ENCODE results near the gene PCGF1.

PCGF1 gene

DNA sequence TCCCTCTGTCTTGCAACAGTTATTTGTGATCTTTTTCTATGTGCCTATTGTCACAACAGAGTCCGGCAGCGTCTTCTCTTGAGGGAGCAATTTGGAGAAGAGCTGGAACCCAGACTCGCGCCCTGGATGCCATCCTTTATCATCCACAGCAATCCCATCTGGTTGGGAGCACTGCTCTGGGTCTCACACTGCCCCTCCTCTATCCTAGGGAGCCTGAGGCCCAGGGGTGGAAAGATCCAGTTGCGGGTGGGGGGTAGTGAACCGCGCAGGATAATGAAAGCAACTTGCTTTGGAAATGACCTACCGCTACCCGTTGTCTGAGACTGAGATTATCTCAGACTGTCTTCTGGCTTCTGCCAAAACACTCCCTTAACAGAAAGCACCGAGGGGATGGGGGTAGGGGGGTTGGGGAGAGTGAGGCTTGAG, 48.5 kb downstream of the PCGF1 start:
- TF ChIP-seq, protein P1, sequence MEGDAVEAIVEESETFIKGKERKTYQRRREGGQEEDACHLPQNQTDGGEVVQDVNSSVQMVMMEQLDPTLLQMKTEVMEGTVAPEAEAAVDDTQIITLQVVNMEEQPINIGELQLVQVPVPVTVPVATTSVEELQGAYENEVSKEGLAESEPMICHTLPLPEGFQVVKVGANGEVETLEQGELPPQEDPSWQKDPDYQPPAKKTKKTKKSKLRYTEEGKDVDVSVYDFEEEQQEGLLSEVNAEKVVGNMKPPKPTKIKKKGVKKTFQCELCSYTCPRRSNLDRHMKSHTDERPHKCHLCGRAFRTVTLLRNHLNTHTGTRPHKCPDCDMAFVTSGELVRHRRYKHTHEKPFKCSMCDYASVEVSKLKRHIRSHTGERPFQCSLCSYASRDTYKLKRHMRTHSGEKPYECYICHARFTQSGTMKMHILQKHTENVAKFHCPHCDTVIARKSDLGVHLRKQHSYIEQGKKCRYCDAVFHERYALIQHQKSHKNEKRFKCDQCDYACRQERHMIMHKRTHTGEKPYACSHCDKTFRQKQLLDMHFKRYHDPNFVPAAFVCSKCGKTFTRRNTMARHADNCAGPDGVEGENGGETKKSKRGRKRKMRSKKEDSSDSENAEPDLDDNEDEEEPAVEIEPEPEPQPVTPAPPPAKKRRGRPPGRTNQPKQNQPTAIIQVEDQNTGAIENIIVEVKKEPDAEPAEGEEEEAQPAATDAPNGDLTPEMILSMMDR (IDR thresholded peaks at IDR 0.05; ENCODE audit: insufficient read depth, low read length): no peak
- no peak for TF ChIP-seq POLR2AphosphoS5 (IDR thresholded peaks at IDR 0.05; ENCODE audit: low read depth)
- no peak for TF ChIP-seq SPI1 (IDR thresholded peaks at IDR 0.05; ENCODE audit: borderline replicate concordance, low read depth)
- no peak for TF ChIP-seq GABPA (IDR thresholded peaks at IDR 0.05; ENCODE audit: low read depth)
- TF ChIP-seq, protein P2, sequence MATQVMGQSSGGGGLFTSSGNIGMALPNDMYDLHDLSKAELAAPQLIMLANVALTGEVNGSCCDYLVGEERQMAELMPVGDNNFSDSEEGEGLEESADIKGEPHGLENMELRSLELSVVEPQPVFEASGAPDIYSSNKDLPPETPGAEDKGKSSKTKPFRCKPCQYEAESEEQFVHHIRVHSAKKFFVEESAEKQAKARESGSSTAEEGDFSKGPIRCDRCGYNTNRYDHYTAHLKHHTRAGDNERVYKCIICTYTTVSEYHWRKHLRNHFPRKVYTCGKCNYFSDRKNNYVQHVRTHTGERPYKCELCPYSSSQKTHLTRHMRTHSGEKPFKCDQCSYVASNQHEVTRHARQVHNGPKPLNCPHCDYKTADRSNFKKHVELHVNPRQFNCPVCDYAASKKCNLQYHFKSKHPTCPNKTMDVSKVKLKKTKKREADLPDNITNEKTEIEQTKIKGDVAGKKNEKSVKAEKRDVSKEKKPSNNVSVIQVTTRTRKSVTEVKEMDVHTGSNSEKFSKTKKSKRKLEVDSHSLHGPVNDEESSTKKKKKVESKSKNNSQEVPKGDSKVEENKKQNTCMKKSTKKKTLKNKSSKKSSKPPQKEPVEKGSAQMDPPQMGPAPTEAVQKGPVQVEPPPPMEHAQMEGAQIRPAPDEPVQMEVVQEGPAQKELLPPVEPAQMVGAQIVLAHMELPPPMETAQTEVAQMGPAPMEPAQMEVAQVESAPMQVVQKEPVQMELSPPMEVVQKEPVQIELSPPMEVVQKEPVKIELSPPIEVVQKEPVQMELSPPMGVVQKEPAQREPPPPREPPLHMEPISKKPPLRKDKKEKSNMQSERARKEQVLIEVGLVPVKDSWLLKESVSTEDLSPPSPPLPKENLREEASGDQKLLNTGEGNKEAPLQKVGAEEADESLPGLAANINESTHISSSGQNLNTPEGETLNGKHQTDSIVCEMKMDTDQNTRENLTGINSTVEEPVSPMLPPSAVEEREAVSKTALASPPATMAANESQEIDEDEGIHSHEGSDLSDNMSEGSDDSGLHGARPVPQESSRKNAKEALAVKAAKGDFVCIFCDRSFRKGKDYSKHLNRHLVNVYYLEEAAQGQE (IDR thresholded peaks at IDR 0.05; ENCODE audit: insufficient replicate concordance, low read depth): no peak
- peak overlapping the region; percentile 58 for H3K27ac ChIP-seq (replicated peaks)

DNA sequence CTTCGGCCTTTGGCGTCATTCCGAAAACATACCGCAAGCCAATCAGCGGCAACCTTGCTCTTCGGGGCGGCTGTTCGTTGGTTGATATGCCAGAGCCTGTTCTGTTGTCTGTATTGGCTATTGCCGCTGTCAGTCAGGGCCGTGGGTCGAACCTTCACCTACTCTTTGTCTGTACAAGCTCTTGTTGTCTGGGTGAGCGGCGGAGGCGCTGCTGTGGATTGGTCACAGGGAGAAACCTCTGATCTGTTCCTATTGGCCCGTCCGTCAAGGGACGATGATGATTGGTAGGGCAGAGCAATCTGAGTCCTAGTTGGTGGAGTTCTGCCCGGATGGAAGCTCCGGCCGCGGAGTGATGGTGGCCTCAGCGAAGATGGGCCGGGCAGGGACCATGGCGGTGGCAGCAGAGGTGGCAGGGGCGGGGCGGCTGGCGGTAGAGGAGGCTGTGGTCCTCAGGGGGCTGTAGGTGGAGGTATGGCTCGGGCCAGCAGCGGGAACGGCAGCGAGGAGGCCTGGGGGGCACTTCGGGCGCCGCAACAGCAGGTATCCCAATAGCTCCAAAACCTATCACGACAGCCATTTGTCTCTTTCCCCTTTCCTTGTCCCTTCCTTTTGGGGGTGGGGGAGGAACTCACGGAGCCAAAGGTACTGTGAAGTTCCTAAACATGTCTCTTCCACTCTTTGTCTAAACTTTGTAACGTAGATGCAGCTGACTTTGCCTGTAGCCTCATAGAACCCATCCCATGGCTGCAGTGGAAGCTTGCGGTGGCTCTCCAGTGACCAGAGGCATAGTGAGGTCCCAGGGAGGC, 49.2 kb downstream of the PCGF1 start, which contains the start of gene WBP1:
WBP1 (plus strand) TSS at position 307 of the 806 bp plus-strand sequence; CDS start at position 472, 165 bp downstream.
- no peaks in the 10 kb centered on the region for H3K27me3 ChIP-seq (ENCODE audit: insufficient read depth, poor library complexity, severe bottlenecking)
- H3K4me3 ChIP-seq (replicated peaks; ENCODE audit: insufficient read depth, low read length): peak within 1 kb of the TSS; percentile 72
- peak; percentile 99 to 100 for DNase-seq (ENCODE audit: low read depth in 1 of 2, low spot score in 1 of 2)
- peak within 1 kb of the TSS; percentile 84 for H3K27ac ChIP-seq (replicated peaks)
- TF ChIP-seq GABPA (IDR thresholded peaks at IDR 0.05; ENCODE audit: low read depth): no peak
- TF ChIP-seq, protein P2 (IDR thresholded peaks at IDR 0.05; ENCODE audit: insufficient replicate concordance, low read depth): no peak
- TF ChIP-seq POLR2AphosphoS5 (IDR thresholded peaks at IDR 0.05; ENCODE audit: low read depth): peak; percentile 86

More for the DNA sequence above, 48.5 kb downstream of the PCGF1 start:
- no peaks in the 10 kb centered on the region for H3K27me3 ChIP-seq (ENCODE audit: insufficient read depth, poor library complexity, severe bottlenecking)
- DNase-seq (ENCODE audit: low read depth in 1 of 2, low spot score in 1 of 2): no peak
- H3K4me3 ChIP-seq (replicated peaks; ENCODE audit: insufficient read depth, low read length): peak overlapping the region; percentile 72

DNA sequence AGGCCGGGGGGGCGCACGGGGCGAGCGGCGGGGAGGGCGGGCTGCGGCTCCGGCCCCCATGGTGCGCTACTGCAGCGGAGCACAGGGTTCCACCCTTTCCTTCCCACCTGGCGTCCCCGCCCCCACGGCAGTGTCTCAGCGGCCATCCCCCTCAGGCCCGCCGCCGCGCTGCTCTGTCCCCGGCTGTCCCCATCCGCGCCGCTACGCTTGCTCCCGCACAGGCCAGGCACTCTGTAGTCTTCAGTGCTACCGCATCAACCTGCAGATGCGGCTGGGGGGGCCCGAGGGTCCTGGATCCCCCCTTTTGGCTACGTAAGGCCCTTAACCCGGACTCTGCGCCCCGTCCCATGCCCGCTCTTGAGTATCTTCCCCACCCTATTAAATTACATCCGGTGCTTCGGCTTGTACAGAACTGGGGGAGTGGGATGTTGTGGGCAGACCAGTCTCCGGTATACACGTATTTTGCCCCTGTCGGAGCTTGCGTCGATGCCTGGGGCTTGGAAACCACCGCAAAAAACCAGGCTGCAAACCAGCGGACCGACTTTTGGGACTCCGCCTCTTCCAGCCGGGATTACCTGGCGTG, 49.9 kb downstream of the PCGF1 start:
- TF ChIP-seq, protein P1 (IDR thresholded peaks at IDR 0.05; ENCODE audit: insufficient read depth, low read length): no peak
- peak; percentile 64 for TF ChIP-seq GABPA (IDR thresholded peaks at IDR 0.05; ENCODE audit: low read depth)
- Histone ChIP-seq H3K4me3 (replicated peaks; ENCODE audit: insufficient read depth, low read length) (peak overlapping the region; percentile 68), H3K27ac (replicated peaks) (peak overlapping the region; percentile 84), H3K27me3 (ENCODE audit: insufficient read depth, poor library complexity, severe bottlenecking) (no peaks in the 10 kb centered on the region)
- DNase-seq (ENCODE audit: low read depth in 1 of 2, low spot score in 1 of 2): peak in 1 of 2 experiments; percentile 62

DNA sequence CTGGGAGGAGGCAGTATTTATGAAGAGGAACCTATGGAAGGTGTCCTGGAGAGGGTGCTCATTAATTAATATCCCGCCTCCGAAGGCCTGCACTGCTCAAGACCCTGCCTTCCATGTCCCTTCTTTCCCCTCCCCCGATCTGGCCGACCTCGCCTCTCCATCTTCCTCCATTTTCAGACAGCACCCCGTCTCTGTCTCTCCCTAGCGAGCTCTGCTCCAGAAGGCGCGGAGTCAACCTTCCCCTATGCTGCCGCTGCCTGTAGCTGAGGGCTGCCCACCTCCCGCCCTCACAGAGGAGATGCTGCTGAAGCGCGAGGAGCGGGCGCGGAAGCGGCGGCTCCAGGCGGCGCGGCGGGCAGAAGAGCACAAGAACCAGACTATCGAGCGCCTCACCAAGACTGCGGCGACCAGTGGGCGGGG, 50.4 kb downstream of the PCGF1 start:
- peak overlapping the region; percentile 68 for H3K4me3 ChIP-seq (replicated peaks; ENCODE audit: insufficient read depth, low read length)
- peak in 1 of 2 experiments; percentile 34 for DNase-seq (ENCODE audit: low read depth in 1 of 2, low spot score in 1 of 2)
- peak overlapping the region; percentile 84 for H3K27ac ChIP-seq (replicated peaks)
- H3K27me3 ChIP-seq (ENCODE audit: insufficient read depth, poor library complexity, severe bottlenecking): no peaks in the 10 kb centered on the region
- no peak for TF ChIP-seq SPI1 (IDR thresholded peaks at IDR 0.05; ENCODE audit: borderline replicate concordance, low read depth)
- TF ChIP-seq, protein P2 (IDR thresholded peaks at IDR 0.05; ENCODE audit: insufficient replicate concordance, low read depth): no peak
- TF ChIP-seq POLR2AphosphoS5 (IDR thresholded peaks at IDR 0.05; ENCODE audit: low read depth): no peak
- no peak for TF ChIP-seq GABPA (IDR thresholded peaks at IDR 0.05; ENCODE audit: low read depth)
- TF ChIP-seq, protein P1 (IDR thresholded peaks at IDR 0.05; ENCODE audit: insufficient read depth, low read length): no peak

All from HL-60 (cell line).